Stimulated activated CD8-positive, alpha-beta memory T cell treated with anti-CD3 and anti-CD28 coated beads, Interleukin-7, amount 100 ng/mL, for 1 hour (primary cell): ENCODE data around the gene LDLRAD4.
"Not testable (repeated sequence)": the region's sequence is repeated elsewhere in the genome, so short reads cannot be mapped to it uniquely, and the experiment has no call there.

Experiments used
- DNase-seq, 2 donors: peaks; one replicate each; pipeline ENCODE4 v3.0.0-alpha.2; 2020; ENCODE audit warnings: low read depth in 2 of 2

LDLRAD4 gene

DNA sequence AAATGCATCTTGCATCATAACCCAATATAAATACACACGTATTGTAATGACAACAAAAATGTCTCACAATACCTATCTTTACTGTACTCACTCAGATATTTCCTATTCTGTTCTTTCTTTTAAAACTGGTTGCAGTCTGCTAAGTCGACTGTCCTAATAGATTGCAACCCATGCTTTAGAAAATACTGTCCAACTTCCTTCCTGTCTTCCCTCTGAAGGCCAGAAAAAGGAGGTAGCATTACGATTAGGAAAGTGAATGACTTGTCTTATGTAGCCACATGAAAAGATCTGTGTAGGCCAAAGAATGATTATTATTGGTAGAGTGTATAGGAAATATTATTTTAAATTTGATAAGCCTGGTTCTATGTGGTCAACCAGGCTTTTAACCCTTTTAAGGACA lies 373.7 kb downstream of the LDLRAD4 start:
- DNase-seq = no peak

DNA sequence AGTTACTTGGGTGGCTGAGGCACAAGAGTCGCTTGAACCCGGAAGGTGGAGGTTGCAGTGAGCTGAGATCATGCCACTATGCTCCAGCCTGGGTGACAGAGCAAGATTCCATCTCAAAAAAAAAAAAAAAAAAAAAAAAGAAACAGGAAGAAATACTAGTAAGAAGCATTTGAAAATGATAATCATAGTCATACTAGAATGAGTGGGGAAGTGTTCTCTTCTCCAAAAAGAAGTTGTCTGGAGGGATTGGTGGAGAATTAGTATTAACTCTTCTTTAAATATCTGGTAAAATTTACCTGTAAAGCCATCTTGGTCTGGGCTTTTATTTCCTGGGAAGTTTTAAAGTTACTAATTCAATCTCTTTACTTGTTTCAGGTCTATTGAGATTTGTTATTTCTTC lies 376.0 kb downstream of the LDLRAD4 start:
- no peak for DNase-seq

GRCh38 chr18:13597068-13597467 lies 378.5 kb downstream of the LDLRAD4 start:
- no peak for DNase-seq

DNA sequence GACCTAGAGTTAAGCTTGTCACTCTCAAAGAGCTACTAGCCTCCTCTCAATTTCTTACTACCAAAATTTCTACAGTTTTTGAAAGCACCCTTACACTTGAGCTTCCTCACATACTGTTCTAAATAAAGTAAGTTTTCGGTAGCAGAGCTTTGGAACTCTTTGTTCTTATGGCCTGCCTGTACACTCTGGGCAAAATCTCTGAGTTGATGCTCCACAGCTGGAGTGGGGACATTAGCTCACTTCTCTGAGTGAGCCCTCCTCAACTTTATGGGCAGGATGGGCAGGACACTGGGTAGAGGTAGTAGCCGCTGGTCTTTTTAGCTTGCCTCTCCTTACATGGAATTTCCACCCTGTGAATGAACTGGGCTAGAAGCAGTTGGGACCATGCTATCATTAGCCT lies 380.0 kb downstream of the LDLRAD4 start:
- no peak for DNase-seq

DNA sequence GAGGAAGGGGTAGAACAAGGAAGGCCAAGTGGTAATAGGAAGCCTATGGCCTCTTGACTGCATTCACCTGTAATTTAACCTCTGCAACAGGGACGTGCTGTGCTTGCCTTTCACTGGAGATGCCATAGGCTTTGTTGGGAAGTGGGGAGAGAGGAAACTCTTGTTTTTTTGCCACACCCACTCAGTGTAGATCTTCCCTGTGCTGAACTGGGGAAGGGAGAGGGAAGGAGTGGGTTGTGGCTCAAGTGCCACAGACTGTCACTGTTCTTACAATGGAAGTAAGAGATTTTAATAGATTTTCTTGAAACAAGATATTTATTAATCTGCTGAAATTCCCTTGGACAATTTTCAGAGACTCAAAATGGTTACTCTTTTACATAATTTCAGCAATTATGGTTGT lies 380.5 kb downstream of the LDLRAD4 start:
- no peak for DNase-seq

DNA sequence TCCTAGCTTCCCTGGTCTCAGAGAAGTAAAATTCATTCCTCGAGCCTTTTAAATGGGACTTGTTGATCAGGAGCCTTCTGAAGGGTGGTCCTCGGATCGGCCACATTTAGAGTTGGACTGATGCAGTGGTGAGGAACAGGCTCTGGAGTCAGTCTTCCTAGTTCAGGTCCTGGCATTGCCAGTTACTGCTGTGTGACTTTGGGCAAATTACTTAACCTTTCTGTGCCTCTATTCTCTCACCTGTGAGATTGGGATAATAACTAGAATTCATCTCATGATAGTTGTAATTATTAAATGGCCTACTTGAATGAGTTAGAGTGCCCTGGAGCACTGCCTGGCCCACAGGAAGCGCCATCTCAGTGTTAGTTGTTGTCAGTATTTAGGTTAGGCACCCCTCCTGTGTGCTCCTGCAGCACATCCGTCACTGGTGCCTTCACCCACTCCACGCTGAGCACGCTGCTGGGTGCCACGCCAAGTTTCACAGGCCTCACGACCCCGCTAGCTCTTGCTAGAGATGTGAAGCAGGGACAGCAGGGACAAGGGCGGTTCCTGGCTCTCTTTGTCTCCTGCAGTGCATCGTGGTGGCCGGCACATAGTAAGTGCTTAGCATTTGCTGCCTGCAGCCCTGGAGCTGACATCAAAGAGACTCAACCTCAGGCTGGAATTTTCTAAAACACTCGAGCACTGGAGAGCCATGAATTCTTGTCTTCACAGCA lies 384.9 kb downstream of the LDLRAD4 start:
- no peak for DNase-seq

DNA sequence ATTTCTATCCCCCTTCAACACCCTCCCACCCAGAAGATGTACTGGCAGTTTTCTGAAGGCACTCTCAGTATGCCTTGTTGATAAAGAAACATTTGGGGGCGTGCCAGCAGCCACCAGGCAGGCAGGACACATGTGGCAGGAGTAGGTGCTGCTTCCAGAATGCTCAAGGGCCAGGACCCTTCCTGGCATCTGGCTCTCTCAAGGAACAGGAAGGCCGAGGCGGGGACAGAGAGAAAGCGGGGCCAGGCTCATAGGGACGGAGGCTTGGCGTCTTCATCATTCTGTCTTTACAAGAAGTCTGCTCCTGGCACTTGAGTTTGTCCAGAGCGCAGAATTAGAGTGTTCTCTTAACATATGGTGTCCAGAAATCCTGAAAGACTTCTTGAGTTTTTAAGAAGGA lies 386.2 kb downstream of the LDLRAD4 start:
- DNase-seq = no peak

DNA sequence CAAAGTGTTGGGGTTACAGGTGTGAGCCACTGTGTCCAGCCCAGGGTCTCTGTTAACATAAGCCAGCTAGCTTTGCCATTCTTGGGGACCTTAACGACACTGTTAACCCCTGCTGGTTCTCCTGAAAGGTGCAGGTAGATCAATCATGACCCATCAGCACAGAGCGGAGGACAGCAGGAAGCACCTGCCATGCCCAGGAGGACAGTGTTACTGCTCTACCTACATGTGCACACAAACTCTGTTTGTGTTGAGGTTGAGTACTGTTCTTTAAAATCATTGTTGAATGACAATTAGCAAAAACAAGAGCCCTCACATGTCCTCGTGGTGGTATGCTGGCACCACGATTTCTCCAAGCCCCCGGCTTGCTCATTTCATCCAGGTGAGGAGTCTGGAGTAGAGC lies 386.9 kb downstream of the LDLRAD4 start:
- no peak for DNase-seq

GRCh38 chr18:13605901-13606300 lies 387.3 kb downstream of the LDLRAD4 start:
- DNase-seq = no peak

DNA sequence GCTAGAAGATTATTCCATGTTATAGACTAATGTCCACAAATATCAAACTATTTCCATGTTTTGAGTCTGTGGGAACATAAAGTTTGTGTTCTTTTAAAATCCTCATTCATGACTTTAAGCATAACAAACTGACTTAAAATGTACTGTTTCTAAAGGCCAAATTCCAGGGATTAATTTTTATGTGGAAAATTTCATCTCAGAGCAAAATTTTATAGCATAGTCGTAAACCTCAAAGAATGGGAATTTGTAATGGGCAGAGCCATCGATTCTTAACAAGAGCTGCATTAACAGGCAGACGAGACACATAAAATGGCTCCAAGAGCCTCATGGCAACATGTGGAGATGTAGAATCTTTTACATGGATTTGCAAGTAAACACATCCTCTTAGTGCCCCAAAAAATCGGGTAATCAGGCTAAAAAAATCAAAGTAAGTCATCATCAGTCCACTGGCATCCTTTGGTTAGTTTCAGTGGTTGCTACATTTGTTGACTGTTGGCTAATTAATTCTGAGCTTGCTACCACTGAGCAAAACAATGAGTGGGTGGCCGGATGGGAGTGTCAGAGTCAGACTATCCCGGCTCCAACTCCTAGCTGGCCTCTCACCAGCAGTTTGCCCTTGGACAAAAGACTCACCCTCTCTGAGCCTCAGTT lies 388.2 kb downstream of the LDLRAD4 start:
- DNase-seq = no peak

DNA sequence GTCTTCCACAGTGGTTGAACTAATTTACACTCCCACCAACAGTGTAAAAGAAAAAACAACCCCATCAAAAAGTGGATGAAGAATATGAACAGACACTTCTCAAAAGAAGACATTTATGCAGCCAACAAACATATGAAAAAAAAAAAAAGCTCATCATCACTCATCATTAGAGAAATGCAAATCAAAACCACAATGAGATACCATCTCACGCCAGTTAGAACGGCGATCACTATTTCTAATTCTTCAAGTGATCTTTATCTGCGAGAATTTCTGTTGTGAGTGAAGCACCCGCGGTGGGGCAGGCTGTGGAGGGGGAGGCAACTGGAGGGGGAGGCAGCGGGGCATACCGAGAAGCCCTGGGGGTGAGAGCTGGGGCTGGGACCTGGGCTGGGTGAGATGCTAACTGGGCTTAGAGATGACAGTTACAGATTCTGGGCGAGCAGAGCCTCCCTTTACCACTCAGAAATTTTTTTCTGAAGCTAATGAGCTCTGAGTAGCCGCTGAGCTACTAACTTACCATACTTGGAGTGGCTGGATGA lies 389.5 kb downstream of the LDLRAD4 start:
- DNase-seq = not testable (repeated sequence)

DNA sequence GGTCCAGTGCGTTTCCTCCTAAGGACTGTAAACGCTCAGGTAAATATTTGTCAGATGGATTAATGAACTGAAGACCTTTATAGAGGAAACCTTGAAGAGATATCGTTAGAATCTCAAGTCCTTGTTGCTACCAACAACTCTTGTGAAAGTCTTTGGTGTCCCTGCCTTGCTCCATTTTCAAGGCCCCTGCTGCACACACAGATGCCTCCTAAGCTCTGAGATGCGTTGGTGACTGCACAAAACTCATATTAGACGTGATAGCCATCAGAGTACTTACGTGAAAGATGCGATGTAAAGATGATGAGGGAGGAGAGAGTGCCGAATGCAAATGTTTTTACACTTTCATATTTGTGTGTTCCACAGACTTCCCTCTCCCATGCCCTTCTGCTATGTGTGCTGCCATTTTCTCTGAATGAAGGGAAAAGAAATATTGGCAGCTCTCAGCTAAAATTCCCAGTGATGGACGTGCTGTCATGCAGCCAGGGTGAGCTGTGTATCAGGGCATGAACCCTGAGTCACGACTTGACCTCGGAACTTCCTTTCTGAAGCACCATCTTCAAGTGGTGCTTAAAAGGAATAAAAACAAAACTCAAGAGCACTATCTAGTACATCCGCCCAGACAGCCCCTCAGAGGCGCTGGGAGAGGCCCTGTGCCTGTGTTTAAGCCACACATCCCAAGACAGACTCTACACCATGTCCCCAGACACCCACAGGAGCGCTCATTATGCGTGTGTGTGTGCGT lies 390.4 kb downstream of the LDLRAD4 start:
- DNase-seq = no peak

DNA sequence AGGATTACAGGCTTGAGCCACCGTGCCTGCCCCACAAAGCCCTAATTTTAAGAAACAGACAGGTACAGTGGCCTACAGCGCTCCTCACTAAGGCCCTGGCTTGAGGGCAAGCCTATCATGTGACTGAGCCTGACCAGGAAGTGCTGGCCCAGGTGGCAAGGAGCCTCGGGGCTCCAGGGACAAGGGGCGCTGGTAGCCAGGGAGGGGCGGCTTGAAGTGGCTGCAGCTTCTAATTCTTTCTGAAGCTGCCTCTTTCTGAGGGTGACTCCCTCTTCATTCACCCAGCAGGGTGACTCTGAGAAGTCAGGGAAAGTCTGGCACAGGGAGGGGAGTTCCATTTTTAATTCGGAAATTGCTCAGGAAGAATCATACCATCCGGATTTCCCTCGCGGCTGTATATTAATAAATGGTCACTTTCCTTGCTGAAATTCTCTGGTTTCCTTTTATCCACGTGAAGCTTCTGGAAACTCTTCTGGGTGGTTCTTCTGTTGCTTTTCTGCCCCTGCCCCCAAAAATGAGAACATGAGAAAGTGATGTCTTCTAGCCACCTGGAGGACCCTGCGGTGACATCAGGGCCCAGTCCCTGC lies 392.1 kb downstream of the LDLRAD4 start:
- no peak for DNase-seq

GRCh38 chr18:13611142-13611600 lies 392.6 kb downstream of the LDLRAD4 start:
- no peak for DNase-seq

DNA sequence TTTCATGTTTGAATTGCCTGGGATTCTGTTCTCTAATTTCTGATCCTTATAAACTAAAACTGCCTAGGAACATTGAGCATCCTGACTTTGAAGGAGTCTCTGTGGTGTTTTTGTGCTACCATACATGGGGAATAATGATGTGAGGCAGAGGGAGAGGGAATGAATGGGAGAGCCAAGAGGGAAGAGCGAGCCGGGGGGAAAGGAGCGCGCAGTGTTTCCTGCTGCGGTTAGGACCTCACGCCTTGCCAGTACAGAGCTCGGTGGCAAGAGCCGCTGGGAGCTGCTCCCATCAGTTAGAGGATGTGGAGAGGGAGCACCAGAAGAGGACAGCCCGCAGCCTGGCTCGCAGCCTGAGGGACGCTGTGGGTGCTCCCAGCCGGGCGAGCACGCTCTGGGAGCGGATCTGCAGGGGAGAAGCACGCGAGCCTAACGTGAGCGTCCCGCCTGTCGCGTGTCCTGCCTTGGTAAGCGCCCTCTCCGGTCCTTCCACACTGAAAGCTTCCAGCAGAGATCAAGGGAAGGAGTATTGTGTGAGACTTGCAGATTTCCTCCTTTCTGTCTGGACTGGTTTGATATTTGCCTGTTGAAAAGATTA lies 393.1 kb downstream of the LDLRAD4 start:
- no peak for DNase-seq

DNA sequence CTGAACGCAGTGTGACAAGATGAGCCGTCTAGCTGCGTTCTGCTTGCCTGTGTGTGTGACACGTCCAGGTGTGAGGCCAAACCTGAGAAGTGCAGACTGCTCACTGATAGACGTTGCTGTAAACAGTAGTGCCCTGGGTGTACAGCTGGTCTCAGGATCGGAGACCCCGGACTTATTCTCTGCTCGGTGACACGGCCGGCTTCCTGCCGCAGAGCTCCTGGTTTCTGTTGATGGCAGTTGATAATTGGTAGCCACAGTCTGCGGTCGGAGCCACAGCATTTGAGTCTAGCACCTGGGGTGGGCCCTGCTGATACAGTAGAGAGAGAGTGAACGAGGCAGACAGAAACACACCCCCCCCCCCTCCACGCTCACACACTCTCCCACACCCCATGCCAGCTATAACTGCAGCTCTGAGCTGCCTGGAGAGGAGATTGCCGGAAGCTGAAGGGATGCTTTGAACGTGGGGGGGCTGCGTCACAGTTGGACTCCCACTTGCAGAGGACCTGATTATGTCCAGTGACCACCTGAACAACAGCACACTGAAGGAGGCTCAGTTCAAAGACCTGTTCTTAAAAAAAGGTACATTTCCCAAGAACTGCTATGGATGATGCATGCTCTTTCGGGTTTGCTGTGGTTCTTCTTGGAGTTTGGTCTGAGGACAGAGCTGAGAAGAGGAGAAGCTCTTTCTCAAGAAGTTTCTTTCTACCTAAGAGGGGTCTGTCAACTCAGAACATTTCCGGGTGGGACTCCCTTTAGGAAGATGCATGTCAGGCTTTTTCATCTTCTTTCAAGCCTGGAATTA lies 393.8 kb downstream of the LDLRAD4 start:
- peak; percentile 44 to 58 for DNase-seq

GRCh38 chr18:13613099-13613498 lies 394.5 kb downstream of the LDLRAD4 start:
- no peak for DNase-seq

DNA sequence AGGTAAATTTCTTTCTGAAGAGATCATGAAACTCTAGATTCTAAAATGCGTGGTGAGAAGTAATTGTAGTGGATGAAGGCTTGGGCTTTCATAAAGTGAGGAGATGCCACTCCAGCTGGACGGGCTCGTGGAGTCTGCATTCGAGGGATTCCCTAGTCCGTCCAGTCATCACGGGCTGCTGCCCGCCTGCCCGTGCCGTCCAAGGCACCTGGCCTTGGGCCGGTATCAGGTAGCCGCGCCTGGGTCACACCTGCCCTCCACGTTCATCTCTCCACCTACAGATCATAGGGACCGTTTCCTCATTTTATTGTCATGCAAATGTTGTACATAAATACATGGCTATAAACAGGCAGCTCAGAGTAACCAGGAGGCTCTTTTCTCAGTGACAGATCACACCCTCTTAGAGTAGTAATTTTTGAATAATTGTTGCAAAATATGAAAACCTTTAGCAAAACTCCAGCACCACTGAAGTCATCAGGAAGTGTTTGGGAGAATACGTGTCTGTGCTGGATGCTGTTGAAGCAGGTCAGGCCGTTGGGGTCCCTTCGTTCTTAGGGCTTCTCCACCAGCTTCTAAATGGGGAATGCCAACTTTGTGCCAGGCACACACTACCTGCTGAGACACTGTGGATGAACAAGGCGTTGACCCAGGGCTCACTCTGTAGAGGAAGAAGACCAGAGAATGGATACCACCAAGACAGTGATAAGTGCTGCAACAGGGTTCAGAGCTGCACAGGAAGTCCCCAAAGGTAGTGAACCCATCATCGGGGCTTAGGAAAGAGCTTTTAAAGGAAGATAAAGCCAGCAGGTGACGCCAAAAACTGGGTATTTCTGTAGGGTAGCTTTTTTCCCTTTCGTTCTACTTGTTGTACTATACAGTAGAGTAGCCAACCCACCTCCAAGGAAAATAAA lies 395.3 kb downstream of the LDLRAD4 start:
- no peak for DNase-seq

DNA sequence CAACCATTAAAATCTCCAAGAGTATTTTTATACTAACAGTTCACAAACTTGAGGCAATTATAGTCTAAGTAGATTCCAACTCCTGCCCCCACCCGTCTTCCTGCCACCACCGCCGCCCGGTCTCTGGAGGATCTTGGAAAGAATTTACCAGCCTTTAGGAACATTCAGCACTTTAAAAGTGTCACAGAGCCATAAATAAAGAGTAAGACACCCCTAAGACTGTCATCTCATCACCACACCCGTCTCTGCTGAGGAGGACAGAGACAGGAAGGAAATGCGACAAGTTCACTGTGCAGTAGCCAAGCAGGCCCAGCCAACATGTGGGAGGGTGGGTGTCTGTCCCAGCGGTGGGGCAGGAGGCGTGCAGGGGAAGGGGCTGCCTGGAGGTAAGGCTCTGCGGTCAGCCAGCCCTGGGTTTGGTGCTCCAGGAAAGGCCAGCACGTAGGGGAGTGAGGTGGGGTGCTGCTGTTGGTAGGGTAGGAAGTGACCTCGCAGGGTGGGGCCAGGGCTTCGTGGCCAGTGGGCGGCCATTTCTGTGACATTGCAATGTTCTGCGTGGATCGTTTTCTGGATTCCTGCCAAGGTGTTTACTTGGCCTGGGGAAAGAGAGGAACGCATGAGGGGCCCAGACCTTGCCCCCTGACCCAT lies 396.2 kb downstream of the LDLRAD4 start:
- DNase-seq = no peak
